SJSA1 (cell line): Measurements from ENCODE around the gene PRKD1. TPM values are rescaled to one million over a fixed set of nuclear protein-coding genes. Genes with fewer than 3 reads are reported as not detected.
A peak's percentile ranks its signal among the peaks of the same experiment; 100 is the strongest.

ENCODE experiments used
- DNase-seq, 2 experiments: peaks; one replicate each; pipeline ENCODE4 v3.0.0-alpha.2; 2015 to 2020; ENCODE audit warnings: low spot score in 2 of 2, low read depth in 1 of 2
- H3K27ac ChIP-seq: fragments of 250-450 bp; sonication (Bioruptor Pico); 2 replicates; pipeline ENCODE4 v1.5.1; 2020; ENCODE audit warnings: mild to moderate bottlenecking, moderate library complexity
- H3K27me3 ChIP-seq: fragments of 250-450 bp; sonication (Bioruptor Pico); replicated peaks from 2 replicates; pipeline ENCODE4 v1.5.1; 2020; ENCODE audit warnings: mild to moderate bottlenecking, moderate library complexity
- H3K36me3 ChIP-seq: fragments of 250-450 bp; sonication (Bioruptor Pico); 2 replicates; pipeline ENCODE4 v1.5.1; 2020; ENCODE audit warnings: mild to moderate bottlenecking
- H3K4me1 ChIP-seq: fragments of 250-450 bp; sonication (Bioruptor Pico); replicated peaks from 2 replicates; pipeline ENCODE4 v1.6.1; 2021; ENCODE audit warnings: mild to moderate bottlenecking
- H3K4me3 ChIP-seq: fragments of 250-450 bp; sonication (Bioruptor Pico); 2 replicates; pipeline ENCODE4 v1.5.1; 2020; ENCODE audit warnings: mild to moderate bottlenecking
- H3K9me3 ChIP-seq: fragments of 250-450 bp; sonication (Bioruptor Pico); replicated peaks from 2 replicates; pipeline ENCODE4 v1.5.1; 2020; ENCODE audit warnings: mild to moderate bottlenecking
- total RNA-seq: library from RNA; depleted of rRNA; stranded (reverse); fragments of >200 nt; shearing (Covaris generic); gene quantifications from 2 replicates; pipeline ENCODE4 v1.2.3, GENCODE V29; 2014

PRKD1 gene
- total RNA-seq, 1 experiment from 2014 or later, result 6.4 TPM

DNA sequence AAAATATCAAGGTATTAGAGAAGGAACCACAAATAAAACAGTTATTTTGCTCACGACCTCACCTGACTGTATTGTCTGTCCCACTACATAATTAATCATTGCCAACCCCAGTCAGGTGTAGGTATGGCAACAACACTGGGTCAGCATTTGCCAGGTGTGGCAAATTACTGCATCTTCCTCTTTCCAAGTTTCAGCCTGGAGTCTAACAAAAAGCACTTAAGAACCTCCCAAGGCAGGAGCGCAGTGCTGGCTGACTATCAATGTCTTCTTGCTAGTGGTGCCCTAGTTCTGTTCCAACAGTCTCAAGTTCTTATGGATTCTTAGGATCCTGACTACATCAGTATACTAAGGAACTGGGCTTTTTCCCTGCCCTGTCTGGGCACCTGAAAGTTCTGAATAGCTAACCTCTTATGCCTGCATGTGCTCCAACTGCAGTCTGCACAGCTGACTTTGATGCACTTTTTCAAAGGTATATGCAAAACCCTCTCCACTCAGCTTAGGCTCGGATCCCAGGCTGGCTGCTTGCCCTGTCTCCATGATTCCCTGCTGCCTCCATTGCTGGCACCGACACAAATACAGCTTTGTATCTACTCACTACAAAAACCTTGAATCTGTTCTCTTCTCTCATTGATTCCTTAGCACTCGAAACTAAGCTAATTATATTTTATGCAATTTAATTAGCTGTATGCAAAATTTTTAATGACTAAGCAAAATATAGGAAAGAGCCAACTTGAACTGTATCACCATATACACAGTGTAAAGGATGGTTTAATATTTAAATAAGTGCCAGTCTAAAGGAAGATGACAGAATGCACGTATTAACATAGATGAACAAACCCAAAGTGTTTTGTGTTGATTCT lies 113.3 kb downstream of the PRKD1 start:
- Histone ChIP-seq H3K27ac (no peak overlapping the region), H3K36me3 (no peaks in the 10 kb centered on the region), H3K9me3 (no peaks in the 10 kb centered on the region), H3K4me3 (no peak overlapping the region), H3K4me1 (no peaks in the 10 kb centered on the region), H3K27me3 (no peaks in the 10 kb centered on the region)
- DNase-seq, result no peak

GRCh38 chr14:29810682-29811081 lies 117.0 kb downstream of the PRKD1 start:
- no peaks in the 10 kb centered on the region for H3K36me3 ChIP-seq
- peaks cover 5% of the 10 kb centered on the region; the same call in 1 of the 2 replicates for H3K4me1 ChIP-seq
- H3K27ac ChIP-seq, result no peak overlapping the region
- no peak overlapping the region for H3K4me3 ChIP-seq
- no peaks in the 10 kb centered on the region for H3K9me3 ChIP-seq
- H3K27me3 ChIP-seq, result no peaks in the 10 kb centered on the region
- no peak for DNase-seq

DNA sequence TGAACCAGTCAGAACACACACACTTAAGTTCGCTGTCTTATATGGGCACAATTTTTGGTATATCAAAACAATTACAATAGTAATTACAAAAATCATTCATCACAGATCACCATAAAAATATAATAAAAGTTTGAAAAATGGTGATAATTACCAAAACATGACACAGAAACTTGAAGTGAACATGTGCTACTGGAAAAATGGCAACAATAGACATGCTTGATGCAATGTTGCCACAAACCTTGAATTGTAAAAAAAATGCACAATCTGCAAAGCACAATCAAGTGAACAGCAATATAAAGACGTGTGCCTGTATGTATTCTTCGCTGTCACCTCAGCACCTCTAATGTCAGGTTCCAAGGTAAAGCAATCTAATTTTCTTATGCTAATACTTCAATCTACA lies 117.6 kb downstream of the PRKD1 start:
- Histone ChIP-seq H3K36me3 (no peaks in the 10 kb centered on the region), H3K4me3 (no peak overlapping the region), H3K27me3 (no peaks in the 10 kb centered on the region), H3K4me1 (peaks cover 5% of the 10 kb centered on the region; the same call in 1 of the 2 replicates), H3K9me3 (no peaks in the 10 kb centered on the region), H3K27ac (no peak overlapping the region)
- DNase-seq, result no peak

DNA sequence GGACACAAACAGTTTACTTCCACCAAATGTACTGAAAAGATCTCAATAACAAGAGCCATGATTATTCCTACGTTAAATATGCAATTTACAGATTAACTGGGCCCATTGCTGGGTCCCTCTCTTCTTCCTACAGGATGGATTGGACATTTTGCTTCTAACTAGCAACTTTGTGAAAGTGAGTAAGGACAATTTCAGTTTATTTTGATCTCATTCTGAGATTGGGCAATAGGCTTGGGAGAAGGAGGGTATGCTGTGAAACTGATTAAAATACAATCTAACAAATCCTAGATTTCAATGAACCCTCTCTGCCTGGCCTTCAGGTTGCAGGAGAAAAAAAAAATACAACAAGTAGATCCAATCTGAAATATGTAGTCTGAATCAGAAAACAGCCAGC lies 121.5 kb downstream of the PRKD1 start:
- no peak overlapping the region for H3K4me3 ChIP-seq
- no peak for DNase-seq
- no peaks in the 10 kb centered on the region for H3K9me3 ChIP-seq

DNA sequence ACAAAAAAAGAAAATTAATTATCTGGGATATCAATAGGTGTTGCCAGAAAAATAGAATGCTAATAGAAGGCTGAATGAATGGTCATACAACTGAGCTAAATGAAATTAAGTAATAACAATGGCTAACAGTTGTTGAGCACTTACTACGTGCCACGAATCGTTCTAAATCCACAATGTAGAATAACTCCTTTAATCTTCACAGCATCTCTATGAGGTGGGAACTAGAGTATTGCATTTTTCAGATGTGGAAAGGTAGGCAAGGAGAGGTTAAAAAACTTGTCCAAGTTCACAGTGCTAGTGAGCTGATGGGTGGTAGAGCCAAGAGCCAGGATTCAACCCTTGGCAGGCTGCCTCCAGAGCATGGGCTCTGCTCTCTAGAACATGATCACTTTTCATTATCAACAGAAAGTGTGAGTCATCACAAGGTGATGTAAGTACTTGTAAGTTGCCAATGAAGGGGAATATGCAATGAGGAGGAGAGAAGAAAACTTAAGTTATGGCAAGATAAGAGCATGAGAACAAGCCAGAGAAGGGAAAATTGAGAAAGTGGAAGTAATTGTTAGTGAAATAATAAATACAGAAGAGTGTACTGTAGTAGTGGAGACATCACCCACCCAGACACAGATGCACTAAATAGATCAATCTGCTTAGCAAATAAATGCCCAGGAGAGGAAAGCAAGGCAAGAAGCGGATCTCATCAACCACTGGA lies 122.1 kb downstream of the PRKD1 start:
- DNase-seq, result peak in 1 of 2 experiments; percentile 6
- Histone ChIP-seq H3K36me3 (no peaks in the 10 kb centered on the region), H3K9me3 (no peaks in the 10 kb centered on the region), H3K27me3 (no peaks in the 10 kb centered on the region), H3K27ac (no peak overlapping the region), H3K4me1 (peaks cover 5% of the 10 kb centered on the region; the same call in 1 of the 2 replicates), H3K4me3 (no peak overlapping the region)

More for the DNA sequence above, 121.5 kb downstream of the PRKD1 start:
- Histone ChIP-seq H3K36me3 (no peaks in the 10 kb centered on the region), H3K27me3 (no peaks in the 10 kb centered on the region), H3K27ac (no peak overlapping the region), H3K4me1 (peaks cover 5% of the 10 kb centered on the region; the same call in 1 of the 2 replicates)

DNA sequence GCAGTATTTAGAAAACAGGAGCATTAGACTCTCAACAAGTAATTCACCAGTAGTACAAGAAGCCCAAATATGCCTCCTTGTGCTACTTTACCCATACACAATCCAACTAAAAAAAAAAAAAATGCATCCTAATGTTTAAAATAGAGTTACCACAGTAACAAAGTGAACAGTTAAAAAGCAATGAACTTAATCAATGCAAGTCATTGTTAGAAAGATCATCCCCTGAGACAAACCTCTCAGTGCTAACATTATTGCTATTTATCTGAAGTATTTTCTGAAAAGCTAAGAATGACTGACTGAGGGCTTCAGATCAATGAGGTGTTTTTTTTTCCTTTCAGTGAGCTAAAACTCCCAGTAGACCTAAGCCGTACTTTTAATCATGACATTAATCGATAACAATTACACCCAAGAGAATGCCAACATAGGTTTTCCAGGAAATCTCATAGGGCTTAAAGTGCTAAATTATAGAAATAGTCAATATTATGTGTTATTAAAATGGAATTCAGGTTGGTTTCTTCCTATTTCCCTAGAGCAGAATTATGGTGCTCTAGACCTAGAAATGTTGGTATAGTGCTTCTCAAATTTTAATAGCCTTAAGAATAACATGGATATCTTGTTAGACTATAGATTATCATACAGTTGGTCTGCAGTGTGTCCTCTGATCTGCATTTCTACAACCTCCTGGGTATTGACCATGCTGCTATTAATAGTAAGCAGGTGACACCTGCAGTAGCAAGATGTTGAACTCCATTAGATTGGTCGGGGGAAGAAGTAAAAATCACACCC lies 123.0 kb downstream of the PRKD1 start:
- peaks cover 5% of the 10 kb centered on the region; the same call in 1 of the 2 replicates for H3K4me1 ChIP-seq
- no peak for DNase-seq
- H3K27ac ChIP-seq, result no peak overlapping the region
- H3K4me3 ChIP-seq, result no peak overlapping the region
- H3K9me3 ChIP-seq, result no peaks in the 10 kb centered on the region
- no peaks in the 10 kb centered on the region for H3K36me3 ChIP-seq
- H3K27me3 ChIP-seq, result no peaks in the 10 kb centered on the region

GRCh38 chr14:29803045-29803444 lies 124.6 kb downstream of the PRKD1 start:
- Histone ChIP-seq H3K4me1 (peaks cover 5% of the 10 kb centered on the region; the same call in 1 of the 2 replicates), H3K4me3 (no peak overlapping the region), H3K27me3 (no peaks in the 10 kb centered on the region), H3K9me3 (no peaks in the 10 kb centered on the region), H3K27ac (no peak overlapping the region), H3K36me3 (no peaks in the 10 kb centered on the region)
- DNase-seq, result no peak

GRCh38 chr14:29802211-29802610 lies 125.4 kb downstream of the PRKD1 start:
- no peaks in the 10 kb centered on the region for H3K36me3 ChIP-seq
- H3K27ac ChIP-seq, result no peak overlapping the region
- H3K4me3 ChIP-seq, result no peak overlapping the region
- no peaks in the 10 kb centered on the region for H3K9me3 ChIP-seq
- no peaks in the 10 kb centered on the region for H3K27me3 ChIP-seq
- no peak for DNase-seq
- peaks cover 5% of the 10 kb centered on the region; the same call in 1 of the 2 replicates for H3K4me1 ChIP-seq

DNA sequence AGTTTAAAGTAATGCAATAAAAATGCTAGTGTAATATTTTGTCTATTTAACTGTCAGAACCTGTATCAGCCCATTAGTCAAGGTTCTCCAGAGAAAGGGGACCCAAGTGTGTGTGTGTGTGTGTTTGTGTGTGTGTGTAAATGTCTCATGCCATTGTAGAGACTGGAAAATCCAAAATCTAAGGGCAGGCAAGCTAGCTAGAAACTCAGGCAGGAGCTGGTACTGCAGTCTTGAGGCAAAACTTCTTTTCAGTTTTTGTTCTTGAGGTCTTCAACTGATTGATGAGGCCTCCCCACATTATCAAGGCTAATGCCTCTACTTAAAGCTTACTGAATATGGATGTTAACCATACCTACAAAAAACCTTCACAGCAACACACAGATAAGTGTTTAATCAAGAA lies 126.7 kb downstream of the PRKD1 start:
- H3K4me3 ChIP-seq, result no peak overlapping the region
- no peaks in the 10 kb centered on the region for H3K9me3 ChIP-seq
- no peaks in the 10 kb centered on the region for H3K27me3 ChIP-seq
- peaks cover 3% of the 10 kb centered on the region; the same call in 1 of the 2 replicates for H3K4me1 ChIP-seq
- DNase-seq, result no peak
- H3K27ac ChIP-seq, result no peak overlapping the region
- no peaks in the 10 kb centered on the region for H3K36me3 ChIP-seq

- no peak overlapping the region for H3K4me3 ChIP-seq
- no peak overlapping the region for H3K27ac ChIP-seq
- H3K4me1 ChIP-seq, result no peaks in the 10 kb centered on the region
- no peaks in the 10 kb centered on the region for H3K36me3 ChIP-seq
- no peaks in the 10 kb centered on the region for H3K27me3 ChIP-seq
- H3K9me3 ChIP-seq, result no peaks in the 10 kb centered on the region
- no peak for DNase-seq
Measured at GRCh38 chr14:29799464-29800095, 128.1 kb downstream of the PRKD1 start.

DNA sequence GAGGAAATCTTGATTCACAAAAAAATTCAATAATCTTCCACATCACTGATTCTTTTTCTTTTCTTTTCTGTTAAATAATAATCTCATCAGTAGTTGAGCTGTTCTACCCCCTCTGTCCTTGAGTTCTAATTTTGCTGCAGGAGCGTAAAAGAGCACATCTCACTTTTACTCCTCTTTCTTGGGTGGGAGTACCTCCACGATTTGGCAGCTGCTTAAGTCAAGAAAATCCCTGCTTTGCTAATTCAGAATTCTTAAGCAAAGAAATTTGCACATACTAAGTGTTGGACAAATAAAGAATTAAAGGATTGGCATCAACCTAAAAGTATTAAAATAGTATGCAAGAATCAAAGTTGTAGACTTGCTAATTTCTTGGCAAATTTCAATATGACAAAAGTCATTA lies 128.8 kb downstream of the PRKD1 start:
- Histone ChIP-seq H3K4me1 (no peaks in the 10 kb centered on the region), H3K27me3 (no peaks in the 10 kb centered on the region), H3K27ac (no peak overlapping the region), H3K36me3 (no peaks in the 10 kb centered on the region), H3K9me3 (no peaks in the 10 kb centered on the region), H3K4me3 (no peak overlapping the region)
- no peak for DNase-seq

- H3K36me3 ChIP-seq, result no peaks in the 10 kb centered on the region
- no peak overlapping the region for H3K27ac ChIP-seq
Measured at GRCh38 chr14:29798108-29798663, 129.5 kb downstream of the PRKD1 start.

DNA sequence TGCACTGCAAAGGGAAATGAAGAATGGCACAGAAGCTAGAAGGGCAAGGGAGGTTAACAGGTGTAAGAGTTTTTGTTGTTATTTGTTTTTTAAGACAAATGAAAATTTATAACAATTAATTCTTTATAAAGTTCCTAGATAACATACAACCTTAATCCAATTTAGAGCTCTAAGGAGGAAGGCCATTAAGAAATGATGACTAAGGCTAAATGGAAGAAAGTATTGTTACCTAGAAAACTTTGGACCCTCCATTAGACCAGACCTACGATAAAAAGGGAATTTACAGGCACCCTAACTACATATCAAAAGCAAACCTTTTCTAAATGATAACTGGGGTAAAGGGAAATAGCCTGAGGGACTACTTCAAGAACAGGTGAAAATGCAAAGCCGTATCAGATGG lies 130.8 kb downstream of the PRKD1 start:
- H3K4me3 ChIP-seq, result no peak overlapping the region
- no peaks in the 10 kb centered on the region for H3K36me3 ChIP-seq
- no peaks in the 10 kb centered on the region for H3K27me3 ChIP-seq
- H3K27ac ChIP-seq, result no peak overlapping the region
- no peak for DNase-seq
- no peaks in the 10 kb centered on the region for H3K9me3 ChIP-seq
- H3K4me1 ChIP-seq, result no peaks in the 10 kb centered on the region

More at GRCh38 chr14:29798108-29798663, 129.5 kb downstream of the PRKD1 start:
- H3K4me1 ChIP-seq, result no peaks in the 10 kb centered on the region
- H3K4me3 ChIP-seq, result no peak overlapping the region
- H3K9me3 ChIP-seq, result no peaks in the 10 kb centered on the region
- H3K27me3 ChIP-seq, result no peaks in the 10 kb centered on the region
- no peak for DNase-seq
